GM18867 (cell line): ENCODE data around the gene ATXN1.
"Not testable (repeated sequence)": the region's sequence is repeated elsewhere in the genome, so short reads cannot be mapped to it uniquely, and the experiment has no call there.

ENCODE experiments used
- ATAC-seq: cut with Tn5 transposase; IDR thresholded peaks from one replicate; pipeline ENCODE4 v1.9.1; 2021; ENCODE audit warnings: mild to moderate bottlenecking, moderate library complexity; ENCODE audit not compliant: unreplicated experiment

The ATXN1 gene

DNA sequence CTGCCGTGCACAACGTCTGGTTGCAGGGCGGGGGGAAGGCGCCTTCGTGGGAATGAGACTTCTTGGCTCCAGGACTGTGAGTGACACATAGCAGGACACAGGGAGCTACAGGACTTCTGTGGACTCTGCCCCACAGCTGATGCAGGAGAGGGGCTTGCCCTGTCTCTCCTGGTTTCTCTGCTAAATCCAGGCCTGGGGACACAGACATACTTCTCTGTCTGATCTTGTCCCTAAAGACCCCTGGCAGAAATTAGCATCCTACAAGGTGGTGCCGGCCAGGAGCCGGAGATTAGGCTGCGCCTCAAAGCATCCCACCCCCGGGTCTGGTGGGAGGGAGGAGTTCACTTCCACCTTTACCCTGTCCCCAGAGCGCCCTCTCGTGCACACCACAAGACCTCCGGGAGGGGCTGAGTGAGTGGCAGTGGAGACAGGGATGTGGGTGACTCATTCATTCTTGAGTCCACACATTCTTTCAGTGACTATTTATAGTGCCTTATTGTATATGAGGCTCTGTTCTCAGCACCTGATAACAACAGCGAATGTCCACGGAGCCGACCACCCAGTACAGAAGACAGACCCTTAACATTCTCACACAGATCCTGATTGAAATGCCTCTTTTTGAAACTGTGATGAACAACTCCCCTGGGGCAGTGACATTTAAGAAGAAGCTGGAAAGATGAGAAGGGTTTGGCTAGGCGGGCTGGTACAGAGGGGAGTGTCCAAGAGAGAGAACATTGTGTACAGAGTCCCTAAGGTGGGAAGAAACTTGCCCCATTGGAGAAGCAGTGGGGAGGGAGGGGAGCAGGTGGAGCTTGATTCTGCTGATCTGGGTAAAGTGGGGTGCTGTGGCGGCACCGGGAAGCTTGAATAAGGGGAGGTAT, 483.9 kb downstream of the ATXN1 start:
- peak; percentile 45 for ATAC-seq

DNA sequence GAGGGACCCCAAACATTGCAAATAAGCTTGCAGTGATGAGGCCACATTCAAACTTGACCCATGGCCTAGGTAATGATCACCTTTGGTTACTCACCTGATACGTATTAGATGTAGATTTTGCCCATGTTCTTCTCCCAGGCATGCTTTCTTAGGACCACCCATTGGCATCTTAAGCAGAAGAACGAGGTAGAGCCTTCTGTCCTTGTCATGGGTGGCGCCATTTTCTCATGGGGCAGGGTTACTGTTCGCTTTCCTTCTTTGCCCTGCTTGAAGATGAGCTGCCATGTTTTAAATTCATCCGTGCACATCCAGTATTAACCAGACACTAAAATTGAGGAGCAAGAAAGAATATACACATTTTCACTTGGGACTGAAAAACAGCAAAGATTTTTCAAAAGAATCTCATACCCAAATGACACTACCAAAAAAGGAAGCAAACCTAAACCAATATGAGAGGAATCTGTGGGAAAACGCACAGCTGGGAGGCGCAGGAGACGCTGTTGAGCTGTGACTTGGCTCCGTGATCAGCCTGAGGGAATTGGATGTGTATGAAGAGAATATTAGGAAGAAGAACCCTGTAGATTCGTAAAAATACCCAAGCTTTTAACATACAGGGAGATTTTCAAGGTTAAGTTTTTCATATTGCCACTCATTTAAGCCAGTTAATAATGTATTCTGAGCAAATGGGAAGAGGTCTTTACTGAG, 486.2 kb downstream of the ATXN1 start:
- no peak for ATAC-seq

DNA sequence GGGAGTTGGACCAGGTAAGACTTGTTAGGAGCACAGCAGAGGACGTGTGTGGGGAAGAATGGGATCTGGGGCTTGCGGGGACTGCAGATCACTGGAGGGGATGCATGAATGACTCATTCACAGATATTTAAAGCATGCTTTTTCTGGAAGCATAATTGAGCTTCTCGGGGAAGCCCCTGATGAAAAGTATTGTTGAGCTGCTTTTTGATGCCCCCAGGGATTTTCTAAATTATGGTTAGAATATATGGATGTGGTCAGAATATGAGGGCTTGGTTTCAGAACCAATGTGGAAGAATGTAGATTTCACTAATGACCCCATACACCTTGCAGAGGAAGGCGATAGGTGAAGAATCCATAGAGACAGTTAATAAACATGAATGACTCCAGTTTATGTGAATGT, 486.8 kb downstream of the ATXN1 start:
- ATAC-seq, result no peak

DNA sequence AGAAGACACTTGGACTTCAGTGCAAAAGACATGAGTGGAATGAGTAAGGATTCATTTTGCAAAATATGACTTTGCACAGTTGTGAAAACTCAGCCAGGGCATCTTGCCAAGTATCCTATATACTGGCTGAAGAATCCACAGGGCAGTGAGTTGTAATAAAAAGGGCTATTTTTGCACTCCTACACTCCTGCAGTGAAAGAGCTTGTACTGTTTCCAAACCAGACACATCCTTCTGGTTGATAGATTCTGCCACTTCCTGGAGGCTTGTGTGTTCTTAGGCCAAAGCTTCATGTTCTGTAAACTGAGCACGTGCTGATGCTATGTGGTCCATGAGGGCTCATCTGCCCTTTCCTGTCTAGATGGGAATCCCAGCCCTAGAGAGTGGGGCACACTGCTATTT, 488.0 kb downstream of the ATXN1 start:
- no peak for ATAC-seq

DNA sequence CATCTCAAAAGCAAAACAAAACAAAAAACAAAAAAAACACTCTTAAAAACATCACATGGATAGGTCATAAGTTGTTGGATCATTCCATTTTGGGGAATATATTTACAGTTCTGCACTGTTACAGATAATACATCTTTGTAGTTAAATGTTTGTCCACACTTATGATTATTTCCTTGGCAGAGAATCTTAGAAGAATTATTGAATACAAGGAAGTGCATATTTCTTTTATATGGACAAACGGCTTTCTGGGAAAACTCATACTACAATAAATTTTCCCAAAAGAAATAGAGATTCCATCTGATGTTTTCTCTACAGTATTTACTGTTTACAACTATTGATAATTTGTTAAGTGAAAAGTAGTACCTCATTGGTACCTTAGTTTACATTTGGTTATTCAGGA, 489.1 kb downstream of the ATXN1 start:
- no peak for ATAC-seq

DNA sequence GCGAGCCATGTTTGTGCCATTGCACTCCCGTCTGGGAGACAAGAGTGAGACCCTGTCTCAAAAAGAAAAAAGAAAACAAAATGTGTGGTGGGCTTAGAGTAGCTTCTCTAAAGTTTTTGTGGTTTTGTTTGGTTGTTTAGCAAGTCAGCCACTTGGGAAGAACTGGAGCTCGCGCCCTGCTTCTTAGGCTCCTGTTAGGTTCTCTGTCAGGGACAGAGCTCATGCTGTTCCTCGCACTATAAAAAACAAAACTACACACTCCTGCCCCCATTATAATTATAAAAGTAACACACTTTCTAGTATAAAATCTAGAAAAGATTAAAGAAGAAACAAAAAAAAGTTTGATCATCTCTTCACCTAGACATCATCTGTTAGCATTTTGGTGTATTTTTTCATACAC, 489.8 kb downstream of the ATXN1 start:
- no peak for ATAC-seq

DNA sequence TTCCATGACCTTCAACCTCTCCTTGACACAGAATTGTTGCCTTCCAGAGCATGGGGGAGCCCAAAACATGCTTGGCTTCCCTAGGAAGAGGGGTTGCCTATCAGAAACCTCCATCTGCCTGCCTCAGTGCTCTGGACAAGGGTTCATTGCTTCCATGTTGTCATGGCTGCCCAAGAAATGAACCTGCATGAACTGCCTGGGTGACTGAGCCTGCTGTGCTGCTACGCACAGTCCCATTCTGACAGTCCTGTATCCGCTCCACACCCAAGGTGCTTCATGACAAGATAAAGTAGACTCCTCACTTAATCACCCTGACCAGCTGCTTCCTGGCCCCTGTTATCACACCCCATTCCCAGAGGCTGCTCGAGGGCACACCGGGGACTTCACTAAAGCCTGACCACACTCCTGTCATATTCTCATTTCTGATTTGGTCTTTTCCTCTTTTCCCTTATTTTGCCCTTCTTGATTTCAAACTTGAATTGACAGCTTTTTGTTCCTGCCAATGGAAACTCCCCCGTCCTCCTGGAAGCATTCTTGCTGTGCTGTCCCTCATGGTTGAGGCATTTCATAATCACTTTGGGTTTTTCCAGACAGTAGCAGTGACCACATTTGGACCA, 491.0 kb downstream of the ATXN1 start:
- ATAC-seq, result no peak

DNA sequence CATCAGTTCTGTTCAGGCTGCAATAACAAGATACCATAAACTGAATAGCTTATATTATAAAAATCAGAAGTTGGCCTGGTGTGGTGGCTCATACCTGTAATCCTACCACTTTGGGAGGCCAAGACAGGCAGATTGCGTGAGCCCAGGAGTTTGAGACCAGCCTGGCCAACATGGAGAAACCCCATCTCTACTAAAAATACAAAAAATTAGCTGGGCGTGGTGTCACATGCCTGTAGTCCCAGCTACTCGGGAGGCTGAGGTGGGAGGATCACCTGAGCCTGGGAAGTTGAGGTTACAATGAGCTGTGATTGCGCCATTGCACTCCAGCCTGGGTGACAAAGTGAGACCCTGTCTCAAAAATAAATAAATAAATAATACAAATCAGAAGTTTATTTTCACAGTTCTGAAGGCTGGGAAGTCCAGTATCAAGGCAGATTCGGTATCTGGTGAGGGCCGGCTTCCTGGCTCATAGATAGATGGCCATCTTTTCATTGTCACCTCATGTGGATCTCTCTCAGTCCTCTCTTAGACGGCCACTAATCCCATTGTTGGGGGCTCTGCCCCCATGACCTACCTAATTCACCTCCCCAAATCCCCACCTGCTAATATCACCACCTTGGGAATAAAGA, 491.7 kb downstream of the ATXN1 start:
- ATAC-seq, result not testable (repeated sequence)

DNA sequence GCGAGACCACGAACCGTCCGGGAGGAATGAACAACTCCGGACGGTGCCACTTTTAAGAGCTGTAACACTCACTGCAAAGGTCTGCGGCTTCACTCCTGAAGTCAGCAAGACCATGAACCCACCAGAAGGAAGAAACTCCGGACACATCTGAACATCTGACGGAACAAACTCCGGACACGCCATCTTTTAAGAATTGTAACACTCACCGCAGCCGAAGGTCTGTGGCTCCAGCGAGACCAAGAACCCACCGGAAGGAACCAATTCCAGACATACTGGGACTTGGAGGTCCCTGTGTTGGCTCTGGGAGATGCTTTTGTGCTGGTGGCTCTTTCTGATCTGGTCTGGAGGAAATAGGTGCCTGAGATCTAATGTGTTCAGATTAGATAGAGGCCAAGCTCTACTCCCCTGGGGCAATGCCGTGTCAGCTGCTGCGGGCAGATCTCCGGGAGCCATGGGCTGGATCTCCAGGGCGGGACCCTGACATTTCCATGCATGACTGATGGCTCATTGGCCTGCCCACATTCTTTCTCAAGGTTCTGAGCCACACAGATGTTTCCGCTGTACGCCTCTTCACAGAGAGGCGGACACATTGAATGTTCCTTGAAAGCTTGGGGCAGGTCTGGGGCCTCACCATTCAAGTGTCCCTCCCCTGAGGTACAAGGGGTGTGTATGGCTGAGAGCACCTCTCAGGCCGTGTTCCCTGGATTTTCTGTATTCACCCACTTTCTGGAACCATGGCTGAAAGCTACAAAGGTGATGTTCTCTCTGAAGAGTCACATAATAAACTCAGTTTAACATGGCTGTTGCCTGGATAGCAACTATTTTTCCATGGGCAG, 493.6 kb downstream of the ATXN1 start:
- no peak for ATAC-seq

DNA sequence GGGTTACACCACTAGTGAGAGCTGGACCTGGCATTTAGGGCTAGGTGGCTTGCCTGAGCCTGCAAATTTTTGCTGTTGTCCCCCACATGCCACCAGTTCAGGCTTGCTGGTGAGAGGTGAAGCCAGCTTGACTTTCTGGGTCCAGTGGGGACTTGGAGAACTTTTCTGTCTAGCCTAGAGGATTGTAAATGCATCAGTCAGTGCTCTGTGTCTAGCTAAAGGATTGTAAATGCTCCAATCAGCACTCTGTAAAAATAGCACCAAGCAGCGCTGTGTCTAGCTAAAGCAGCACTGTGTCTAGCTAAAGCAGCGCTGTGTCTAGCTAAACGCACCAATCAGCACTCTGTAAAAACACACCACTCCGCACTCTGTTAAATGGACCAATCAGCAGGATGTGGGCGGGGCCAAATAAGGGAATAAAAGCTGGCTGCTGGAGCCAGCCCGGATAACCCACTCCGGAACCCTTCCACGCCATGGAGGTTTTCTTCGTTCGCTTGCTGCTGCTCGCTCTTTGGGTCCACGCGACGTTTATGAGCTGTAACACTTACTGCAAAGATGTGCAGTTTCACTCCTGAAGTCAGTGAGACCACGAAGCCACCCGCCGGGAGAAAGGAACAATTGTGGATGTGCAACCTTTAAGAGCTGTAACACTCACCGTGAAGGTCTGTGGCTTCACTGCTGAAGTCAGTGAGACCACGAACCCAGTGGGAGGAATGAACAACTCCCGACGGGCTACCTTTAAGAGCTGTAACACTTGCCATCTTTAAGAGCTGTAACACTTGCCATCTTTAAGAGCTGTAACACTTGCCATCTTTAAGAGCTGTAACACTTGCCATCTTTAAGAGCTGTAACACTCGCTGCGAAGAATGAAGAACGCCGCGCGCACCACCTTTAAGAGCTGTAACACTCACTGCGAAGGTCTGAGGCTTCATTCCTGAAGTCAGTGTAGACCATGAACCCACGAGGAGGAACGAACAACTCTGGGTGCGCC, 495.6 kb downstream of the ATXN1 start:
- ATAC-seq, result no peak

DNA sequence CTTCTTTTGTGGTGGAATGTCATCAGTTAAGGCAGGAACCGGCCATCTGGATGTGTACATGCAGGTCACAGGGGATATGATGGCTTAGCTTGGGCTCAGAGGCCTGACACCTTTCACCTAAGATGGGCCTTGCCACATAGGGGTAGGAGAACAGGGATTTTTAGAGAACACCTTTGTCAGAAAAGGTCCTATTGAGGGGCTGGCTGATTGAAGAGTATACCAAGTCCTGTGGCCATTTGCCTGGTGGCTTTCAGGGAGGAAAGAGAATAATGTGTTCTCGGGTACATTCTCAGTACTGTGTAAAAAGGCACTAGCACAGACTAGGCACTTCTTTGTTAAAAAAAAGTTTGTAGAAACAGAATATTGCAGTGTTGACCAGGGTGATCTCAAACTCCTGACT, 496.5 kb downstream of the ATXN1 start:
- no peak for ATAC-seq

DNA sequence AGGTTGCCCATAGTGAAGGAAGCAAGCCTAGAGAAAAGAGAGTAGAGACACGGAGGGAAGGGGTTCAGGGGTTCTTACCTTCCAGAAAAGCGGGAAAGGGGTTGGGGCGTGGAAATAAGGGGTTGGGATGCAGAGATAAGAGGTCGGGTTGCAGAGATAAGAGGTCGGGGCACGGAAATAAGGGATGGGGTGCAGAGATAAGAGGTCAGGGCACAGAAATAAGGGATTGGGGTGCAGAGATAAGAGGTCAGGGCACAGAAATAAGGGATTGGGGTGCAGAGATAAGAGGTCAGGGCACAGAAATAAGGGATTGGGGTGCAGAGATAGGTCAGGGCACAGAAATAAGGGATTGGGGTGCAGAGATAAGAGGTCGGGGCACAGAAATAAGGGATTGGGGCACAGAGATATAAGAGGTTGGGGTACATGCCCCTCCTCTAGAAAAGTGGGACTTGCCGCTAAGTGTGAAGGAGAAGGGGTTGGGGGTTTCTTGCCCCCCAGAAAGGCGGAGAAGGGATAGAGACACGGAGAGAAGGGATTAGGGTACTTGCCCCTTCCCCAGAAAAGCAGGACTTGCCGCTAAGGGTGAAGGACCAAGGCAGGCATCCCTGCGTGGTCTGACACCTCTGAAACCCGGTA, 497.7 kb downstream of the ATXN1 start:
- ATAC-seq, result not testable (repeated sequence)

DNA sequence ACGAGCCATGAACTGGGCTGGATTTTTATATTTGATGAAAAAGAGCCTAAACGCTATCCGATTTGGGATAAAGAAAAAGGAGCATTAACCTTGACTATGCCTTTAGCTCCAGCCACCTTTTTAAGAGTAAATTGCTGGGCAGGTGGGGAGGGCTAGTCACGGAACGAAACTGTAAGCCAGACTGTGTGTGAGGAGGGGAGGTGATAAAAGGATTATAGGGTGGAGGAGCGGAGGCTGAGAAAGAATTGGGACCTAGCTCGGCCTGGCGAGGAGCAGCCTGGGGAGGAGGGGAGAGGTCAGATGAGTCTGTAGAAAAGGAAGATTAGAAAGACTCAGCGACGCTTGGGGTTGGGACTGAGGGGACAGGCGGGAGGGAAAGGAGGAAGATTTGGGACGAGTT, 498.5 kb downstream of the ATXN1 start:
- ATAC-seq, result not testable (repeated sequence)

DNA sequence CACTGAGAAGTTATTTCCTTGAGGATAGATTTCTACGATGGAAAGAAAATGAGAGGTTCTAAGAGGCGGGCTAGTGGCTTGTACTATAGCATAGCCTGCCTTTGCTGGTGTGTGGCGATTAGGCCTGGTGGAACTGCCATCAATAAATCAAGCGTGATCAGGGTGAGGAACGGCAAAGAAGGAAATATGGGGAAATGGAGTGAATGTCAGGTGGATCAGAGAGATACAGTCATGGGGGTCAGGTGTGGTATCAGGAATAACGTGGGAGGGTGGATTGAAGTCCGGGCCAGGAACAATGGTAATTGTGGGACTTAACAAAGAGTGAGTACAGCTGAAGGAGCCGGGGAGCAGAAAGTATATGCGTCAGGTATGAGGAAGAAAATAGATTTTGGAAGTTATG, 500.7 kb downstream of the ATXN1 start:
- not testable (repeated sequence) for ATAC-seq

DNA sequence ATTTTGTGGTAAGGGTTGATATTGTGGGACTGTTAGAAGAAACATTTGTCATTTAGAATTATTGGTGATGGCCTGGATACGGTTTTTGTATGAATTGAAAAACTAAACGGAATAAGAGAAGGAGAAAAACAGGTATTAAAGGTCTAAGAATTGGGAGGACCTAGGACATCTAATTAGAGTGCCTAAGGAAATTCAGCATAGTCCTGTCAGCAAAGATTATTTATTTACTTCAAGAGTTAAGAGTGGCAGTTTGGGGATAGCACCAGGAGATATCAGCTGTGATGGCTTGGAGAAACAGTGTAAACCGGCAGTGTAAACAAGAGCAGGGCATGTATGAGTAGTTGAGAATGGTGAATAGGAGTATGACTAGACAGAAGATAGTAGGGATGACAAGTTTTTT, 501.7 kb downstream of the ATXN1 start:
- not testable (repeated sequence) for ATAC-seq

DNA sequence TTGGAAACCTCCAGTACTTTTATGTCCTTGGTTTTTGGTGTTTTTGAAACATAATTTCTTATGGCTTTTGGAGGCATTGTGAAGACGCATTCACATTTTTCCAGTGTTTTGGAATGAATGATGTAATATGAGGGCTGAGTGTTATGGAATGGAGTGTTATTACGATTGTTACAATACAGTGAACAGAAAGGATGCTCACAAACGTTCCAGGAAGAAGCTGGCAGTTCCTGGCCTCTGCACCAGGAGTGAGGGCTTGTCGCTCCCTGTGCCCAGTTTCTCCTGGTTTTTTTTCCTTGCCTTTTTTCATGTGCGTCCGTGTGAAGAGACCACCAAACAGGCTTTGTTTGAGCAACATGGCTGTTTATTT, 502.6 kb downstream of the ATXN1 start:
- no peak for ATAC-seq

DNA sequence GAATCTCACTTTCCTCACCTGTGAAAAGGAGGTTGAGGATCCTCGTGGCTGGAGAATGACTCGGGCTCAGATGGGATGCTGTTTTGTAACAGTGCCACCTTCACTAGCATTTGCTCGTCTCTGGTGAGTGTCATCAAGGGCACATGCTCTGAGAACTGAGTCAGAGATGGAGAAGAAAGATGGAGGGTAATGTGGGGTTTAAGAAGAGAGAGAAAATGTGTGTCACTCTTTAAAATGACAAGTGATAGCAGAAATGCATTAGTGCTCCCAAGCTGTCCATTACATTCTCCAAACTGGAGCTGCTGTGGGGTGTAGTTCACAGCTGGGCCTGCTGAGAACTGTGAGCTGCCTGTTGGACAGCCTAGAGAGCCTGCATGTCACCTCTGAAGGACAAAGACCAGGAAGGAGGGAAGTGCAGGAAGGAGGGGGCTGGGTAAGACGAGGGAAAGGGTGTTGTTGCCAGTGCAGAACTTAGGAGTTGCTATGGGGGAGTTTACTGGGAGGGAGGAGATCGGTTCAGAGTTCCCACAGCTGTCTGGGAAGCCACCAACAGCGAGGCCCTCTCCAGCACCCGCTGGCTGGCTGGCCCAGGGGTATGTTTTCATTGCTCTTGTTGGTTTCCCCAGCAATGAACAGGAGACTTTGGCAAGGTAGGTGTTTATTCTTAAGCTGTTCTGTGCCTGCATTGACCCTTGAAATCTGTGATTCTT, 503.1 kb downstream of the ATXN1 start:
- ATAC-seq, result no peak

DNA sequence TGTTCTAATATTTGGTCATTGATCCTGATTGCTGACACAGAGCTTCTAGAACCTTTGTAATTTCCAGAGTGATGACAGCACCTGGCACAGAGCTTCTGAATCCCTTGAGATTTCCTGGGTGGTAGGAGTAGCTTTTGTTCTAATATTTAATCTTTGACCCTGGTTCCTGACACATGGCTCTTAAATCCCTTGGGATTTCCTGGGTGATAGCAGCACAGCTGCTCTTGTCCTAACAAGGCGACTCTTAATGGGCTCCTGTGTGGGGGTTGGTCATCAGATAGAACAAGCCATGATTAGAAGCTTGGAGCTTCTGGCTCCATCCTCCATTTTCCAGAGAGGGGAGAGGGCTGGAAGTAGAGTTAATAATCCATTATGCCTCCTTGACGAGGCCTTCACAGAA, 504.5 kb downstream of the ATXN1 start:
- ATAC-seq, result no peak
